Colonic mucosa (tissue), 4 donors: Measurements from ENCODE around the gene TMEM50A. TPM values are rescaled to one million over a fixed set of nuclear protein-coding genes. Genes with fewer than 3 reads are reported as not detected.
A peak's percentile ranks its signal among the peaks of the same experiment; 100 is the strongest.

ENCODE experiments used
- DNase-seq: peaks from one replicate; pipeline ENCODE4 v3.0.0-alpha.2; 2020
- H3K27ac ChIP-seq: fragments of 200-600 bp; one replicate; pipeline ENCODE4 v1.8.0; 2021
- H3K27me3 ChIP-seq: fragments of 200-600 bp; one replicate; pipeline ENCODE4 v1.8.0; 2021
- H3K36me3 ChIP-seq: fragments of 200-600 bp; one replicate; pipeline ENCODE4 v1.8.0; 2021
- H3K4me1 ChIP-seq: fragments of 200-600 bp; one replicate; pipeline ENCODE4 v1.8.0; 2021; ENCODE audit warnings: mild to moderate bottlenecking
- H3K4me3 ChIP-seq: fragments of 200-600 bp; one replicate; pipeline ENCODE4 v1.8.0; 2021
- H3K9ac ChIP-seq, 2 donors: one replicate each; pipeline ENCODE4 v1.7.0; 2013; ENCODE audit warnings: control low read depth in 2 of 2, low read depth in 2 of 2, low read length in 2 of 2
- H3K9me3 ChIP-seq: fragments of 200-600 bp; one replicate; pipeline ENCODE4 v1.8.0; 2021
- CTCF ChIP-seq: fragments of 200-600 bp; IDR thresholded peaks from one replicate; pipeline ENCODE4 v1.8.0; 2022; ENCODE audit warnings: antibody characterized with exemption, mild to moderate bottlenecking
- intact Hi-C: fragments of 100-400 bp; cut with DNase I; formaldehyde crosslinking; loops from one replicate; pipeline ENCODE4 v1.14.1; 2022
- total RNA-seq, 2 donors: library from RNA; stranded (reverse); fragmentation: NEBNext Ultra II Directional in 1 of 2; extraction: Animal tissue kit (Norgen Biotek cat#: 25700) in 1 of 2; gene quantifications; one replicate each; pipeline ENCODE4 v1.2.1, GENCODE V29; 2021
- donor health status: healthy.
- donor health status: DM: no; HTN: no; CAD: no.
- donor health status: DM: no; HTN: no; CAD: no.

TMEM50A gene
- total RNA-seq, 2 donors from 2014 or later, result 113 to 126 TPM

- intact Hi-C loops, result no loop called here
Observed at GRCh38 chr1:25338986-25339385, 852 bp downstream of the TMEM50A start.

DNA sequence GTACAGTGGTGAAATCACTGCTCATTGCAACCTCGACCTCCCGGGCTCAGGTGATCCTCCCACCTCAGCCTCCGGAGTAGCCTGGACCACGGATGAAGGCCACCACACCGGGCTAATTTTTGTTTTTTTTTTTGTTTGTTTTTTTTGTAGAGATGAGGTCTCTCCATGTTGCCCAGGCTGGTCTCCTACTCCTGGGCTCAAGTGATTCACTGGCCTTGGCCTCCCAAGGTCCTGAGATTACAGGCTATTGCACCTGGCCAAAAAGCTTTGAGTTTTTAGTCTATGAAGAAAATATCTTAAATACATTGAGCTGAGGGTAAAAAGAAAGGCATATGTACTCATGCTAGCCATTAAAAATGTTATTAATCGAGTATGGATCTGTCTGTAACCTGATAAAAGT, 3.6 kb downstream of the TMEM50A start:
- H3K9me3 ChIP-seq, result no peaks in the 10 kb centered on the region
- H3K4me1 ChIP-seq, result peaks cover 13% of the 10 kb centered on the region
- H3K9ac ChIP-seq, result no peak overlapping the region
- H3K4me3 ChIP-seq, result no peak overlapping the region
- H3K27me3 ChIP-seq, result no peaks in the 10 kb centered on the region
- H3K36me3 ChIP-seq, result no peaks in the 10 kb centered on the region
- no peak for DNase-seq
- intact Hi-C loops, result loop anchor here (10.0 kb wide), 2 partner anchors 87 to 677 kb away; no protein-coding TSS in a partner anchor
- TF ChIP-seq CTCF, result no peak
- H3K27ac ChIP-seq, result no peak overlapping the region

More at GRCh38 chr1:25338986-25339385, 852 bp downstream of the TMEM50A start:
- Histone ChIP-seq H3K9me3 (no peaks in the 10 kb centered on the region), H3K36me3 (no peaks in the 10 kb centered on the region), H3K4me1 (peaks cover 13% of the 10 kb centered on the region), H3K4me3 (peak overlapping the region; percentile 82), H3K27me3 (no peaks in the 10 kb centered on the region), H3K9ac (peak overlapping the region in 1 of 2 donors; percentile 91), H3K27ac (peak overlapping the region; percentile 95)
- DNase-seq, result no peak
- TF ChIP-seq CTCF, result no peak

DNA sequence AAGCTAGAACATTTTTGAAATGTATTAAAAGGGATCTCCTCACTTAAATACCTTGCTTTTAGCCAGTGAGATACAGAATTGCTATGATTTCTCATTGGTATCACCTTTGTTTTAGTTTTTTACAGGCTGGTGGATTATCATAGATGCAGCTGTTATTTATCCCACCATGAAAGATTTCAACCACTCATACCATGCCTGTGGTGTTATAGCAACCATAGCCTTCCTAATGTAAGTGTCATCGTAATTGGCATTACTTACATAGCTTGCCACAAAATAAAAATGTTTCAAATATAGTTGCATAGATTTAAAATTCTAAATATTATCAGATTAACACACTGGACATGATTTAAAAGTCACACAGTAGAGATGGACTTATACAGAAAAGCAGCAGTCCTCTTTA, 4.7 kb downstream of the TMEM50A start:
- intact Hi-C loops, result loop anchor here (10.0 kb wide), 2 partner anchors 88 to 678 kb away; no protein-coding TSS in a partner anchor

DNA sequence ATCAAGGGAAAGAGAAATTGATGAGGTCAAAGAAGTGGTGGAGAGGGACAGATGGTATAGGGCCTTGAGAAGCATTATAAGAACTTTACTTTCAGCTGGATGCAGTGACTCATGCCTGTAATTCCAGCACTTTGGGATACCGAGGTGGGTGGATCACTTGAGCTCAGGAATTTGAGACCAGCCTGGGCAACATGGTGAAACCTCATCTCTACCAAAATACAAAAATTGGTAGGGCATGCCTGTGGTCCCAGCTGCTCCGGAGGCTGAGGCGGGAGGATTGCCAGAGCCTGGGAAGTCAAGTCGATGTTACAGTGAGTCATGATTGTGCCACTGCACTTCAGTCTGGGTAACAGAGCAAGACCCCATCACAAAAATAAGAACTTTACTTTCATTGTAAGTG, 5.7 kb downstream of the TMEM50A start:
- Histone ChIP-seq H3K9ac (no peak overlapping the region), H3K4me3 (no peak overlapping the region), H3K4me1 (peaks cover 13% of the 10 kb centered on the region), H3K9me3 (no peaks in the 10 kb centered on the region), H3K27me3 (no peaks in the 10 kb centered on the region), H3K36me3 (no peaks in the 10 kb centered on the region), H3K27ac (no peak overlapping the region)
- TF ChIP-seq CTCF, result no peak
- intact Hi-C loops, result loop anchor here (10.0 kb wide), 2 partner anchors 89 to 679 kb away; no protein-coding TSS in a partner anchor
- DNase-seq, result no peak

More for the DNA sequence above, 4.7 kb downstream of the TMEM50A start:
- H3K4me3 ChIP-seq, result no peak overlapping the region
- DNase-seq, result no peak
- no peak overlapping the region for H3K9ac ChIP-seq
- no peaks in the 10 kb centered on the region for H3K36me3 ChIP-seq
- TF ChIP-seq CTCF, result no peak
- H3K9me3 ChIP-seq, result no peaks in the 10 kb centered on the region
- no peaks in the 10 kb centered on the region for H3K27me3 ChIP-seq
- H3K27ac ChIP-seq, result no peak overlapping the region
- peaks cover 13% of the 10 kb centered on the region for H3K4me1 ChIP-seq

- no peak for DNase-seq
- H3K4me3 ChIP-seq, result no peak overlapping the region
- H3K36me3 ChIP-seq, result no peaks in the 10 kb centered on the region
- H3K9me3 ChIP-seq, result no peaks in the 10 kb centered on the region
- TF ChIP-seq CTCF, result no peak
- H3K27me3 ChIP-seq, result no peaks in the 10 kb centered on the region
- H3K4me1 ChIP-seq, result no peaks in the 10 kb centered on the region
- H3K9ac ChIP-seq, result no peak overlapping the region
- intact Hi-C loops, result loop anchor here (10.0 kb wide), 2 partner anchors 93 to 683 kb away; no protein-coding TSS in a partner anchor
- H3K27ac ChIP-seq, result no peak overlapping the region
Observed at GRCh38 chr1:25347556-25347955, 9.4 kb downstream of the TMEM50A start.
